IMR-90 (cell line): ENCODE results near the gene DPRX. TPM values are rescaled to one million over a fixed set of nuclear protein-coding genes. Genes with fewer than 3 reads are reported as not detected.

Source experiments
- ATAC-seq: fragments of 200-7000 bp; cut with Tn5 transposase; 2 replicates; pipeline ENCODE4 v1.9.1; 2020; ENCODE audit warnings: low read depth, mild to moderate bottlenecking, moderate library complexity
- BruUV-seq: library from RNA; stranded (reverse); fragments of 400-500 nt; replicated peaks from 2 replicates; lab custom pipeline; 2021; lab: Mats Ljungman, UMichigan
- CTCF ChIA-PET: fragments of 300-600 bp; formaldehyde crosslinking; extraction: SDS; loops from one replicate; lab custom pipeline; 2021; ENCODE audit warnings: antibody characterized with exemption; lab: Yijun Ruan, JAX
- POLR2A ChIA-PET: fragments of 300-600 bp; sonication (Branson Sonifier 250); formaldehyde crosslinking; loops from one replicate; lab custom pipeline; 2022; ENCODE audit warnings: antibody characterized with exemption; ENCODE audit not compliant: unreplicated experiment; lab: Charles Lee
- DNase-seq: peaks from one replicate; pipeline ENCODE4 v3.0.0; 2013
- H2AFZ ChIP-seq: replicated peaks from 2 replicates; pipeline ENCODE3; 2013; ENCODE audit warnings: low read length, mild to moderate bottlenecking; ENCODE audit not compliant: poor library complexity
- H2AK5ac ChIP-seq: 2 replicates; pipeline ENCODE4 v1.6.1; 2013; ENCODE audit warnings: low read depth, low read length, inconsistent platforms
- H2AK9ac ChIP-seq: replicated peaks from 2 replicates; pipeline ENCODE3; 2013; ENCODE audit warnings: mild to moderate bottlenecking, low read depth, low read length, moderate library complexity; ENCODE audit not compliant: poor library complexity
- H2BK120ac ChIP-seq: 2 replicates; pipeline ENCODE4 v1.6.1; 2013; ENCODE audit warnings: low read depth, low read length, inconsistent platforms
- H2BK15ac ChIP-seq: 3 replicates; pipeline ENCODE4 v1.6.1; 2013; ENCODE audit warnings: low read depth, low read length, inconsistent platforms
- H2BK20ac ChIP-seq: 2 replicates; pipeline ENCODE4 v1.6.1; 2013; ENCODE audit warnings: low read depth, mild to moderate bottlenecking, inconsistent platforms, low read length, moderate library complexity
- H2BK5ac ChIP-seq: 2 replicates; pipeline ENCODE4 v1.6.1; 2013; ENCODE audit warnings: mild to moderate bottlenecking, low read depth, low read length, inconsistent platforms; ENCODE audit not compliant: poor library complexity, severe bottlenecking
- H3K14ac ChIP-seq: replicated peaks from 2 replicates; pipeline ENCODE4 v1.6.1; 2013; ENCODE audit warnings: low read depth, low read length, inconsistent platforms
- H3K18ac ChIP-seq: 2 replicates; pipeline ENCODE4 v1.6.1; 2013; ENCODE audit warnings: low read depth, low read length, control low read depth
- H3K23ac ChIP-seq: 2 replicates; pipeline ENCODE4 v1.6.1; 2013; ENCODE audit warnings: low read depth, low read length, inconsistent platforms
- H3K27ac ChIP-seq: 2 replicates; pipeline ENCODE4 v1.5.1; 2013; ENCODE audit warnings: mild to moderate bottlenecking, control low read depth, low read length; ENCODE audit not compliant: insufficient read depth
- H3K27me3 ChIP-seq: 2 replicates; pipeline ENCODE4 v1.6.1; 2013; ENCODE audit warnings: low read length; ENCODE audit not compliant: control insufficient read depth, insufficient read depth
- H3K36me3 ChIP-seq: 2 replicates; pipeline ENCODE4 v1.6.1; 2013; ENCODE audit warnings: low read length, mixed read lengths; ENCODE audit not compliant: control insufficient read depth, insufficient read depth
- H3K4ac ChIP-seq: 2 replicates; pipeline ENCODE4 v1.6.1; 2013; ENCODE audit warnings: low read depth, low read length, inconsistent platforms
- H3K4me1 ChIP-seq: 2 replicates; pipeline ENCODE4 v1.6.1; 2013; ENCODE audit warnings: low read length, mixed read lengths; ENCODE audit not compliant: control insufficient read depth, insufficient read depth
- H3K4me2 ChIP-seq: 2 replicates; pipeline ENCODE4 v1.6.1; 2013; ENCODE audit warnings: low read depth, mild to moderate bottlenecking, control low read depth, low read length, moderate library complexity
- H3K4me3 ChIP-seq: 2 replicates; pipeline ENCODE4 v1.5.1; 2013; ENCODE audit warnings: low read depth, mild to moderate bottlenecking, control low read depth, low read length, moderate library complexity; ENCODE audit not compliant: insufficient read depth
- H3K56ac ChIP-seq: 2 replicates; pipeline ENCODE4 v1.6.1; 2013; ENCODE audit warnings: low read length, inconsistent platforms; ENCODE audit not compliant: insufficient read depth; ENCODE audit errors: extremely low read depth
- H3K79me1 ChIP-seq, 2 experiments: 2 replicates each; pipeline ENCODE4 v1.6.1; 2013; ENCODE audit warnings: low read length in 2 of 2, inconsistent platforms in 1 of 2, low read depth in 1 of 2
- H3K9ac ChIP-seq: 2 replicates; pipeline ENCODE4 v1.6.1; 2013; ENCODE audit warnings: low read depth, low read length, control low read depth
- H3K9me1 ChIP-seq: 2 replicates; pipeline ENCODE4 v1.6.1; 2013; ENCODE audit warnings: low read length, inconsistent platforms; ENCODE audit not compliant: insufficient read depth
- H3K9me3 ChIP-seq: 2 replicates; pipeline ENCODE4 v1.6.1; 2013; ENCODE audit warnings: low read length; ENCODE audit not compliant: control insufficient read depth, insufficient read depth
- H4K20me1 ChIP-seq: 2 replicates; pipeline ENCODE4 v1.6.1; 2013; ENCODE audit warnings: low read length, inconsistent platforms; ENCODE audit not compliant: insufficient read depth
- H4K5ac ChIP-seq: 2 replicates; pipeline ENCODE4 v1.6.1; 2013; ENCODE audit warnings: mild to moderate bottlenecking, low read depth, low read length, control low read depth
- H4K8ac ChIP-seq, 2 experiments: 2 replicates each; pipeline ENCODE4 v1.6.1; 2013; ENCODE audit warnings: low read depth in 2 of 2, low read length in 2 of 2, control low read depth in 1 of 2, inconsistent platforms in 1 of 2
- H4K91ac ChIP-seq: 2 replicates; pipeline ENCODE4 v1.6.1; 2013; ENCODE audit warnings: low read depth, low read length, inconsistent platforms; ENCODE audit not compliant: insufficient read depth
- BHLHE40 ChIP-seq: fragments of 150-350 bp; IDR thresholded peaks from 2 replicates; pipeline ENCODE4 v1.6.1; 2016; ENCODE audit warnings: mild to moderate bottlenecking, low read depth, low read length
- CTCF ChIP-seq: conservative IDR thresholded peaks from 2 replicates; pipeline ENCODE4 v1.5.1; 2012; ENCODE audit warnings: mild to moderate bottlenecking, low read depth, low read length, improper control_type of control experiment
- ELK1 ChIP-seq: fragments of 150-350 bp; IDR thresholded peaks from 2 replicates; pipeline ENCODE4 v1.6.1; 2016; ENCODE audit warnings: low read depth, mild to moderate bottlenecking, low read length, moderate library complexity, borderline replicate concordance
- FOS ChIP-seq: fragments of 150-350 bp; IDR thresholded peaks from 2 replicates; pipeline ENCODE4 v1.6.1; 2016; ENCODE audit warnings: low read depth, low read length
- MAFK ChIP-seq: IDR thresholded peaks from 2 replicates; pipeline ENCODE4 v1.6.1; 2012; ENCODE audit warnings: low read depth, low read length, improper control_type of control experiment
- MAZ ChIP-seq: IDR thresholded peaks from 2 replicates; pipeline ENCODE4 v1.6.1; 2012; ENCODE audit warnings: low read depth, mild to moderate bottlenecking, low read length, improper control_type of control experiment, moderate library complexity, borderline replicate concordance
- NFE2L2 ChIP-seq: fragments of 150-350 bp; IDR thresholded peaks from 2 replicates; pipeline ENCODE4 v1.6.1; 2016; ENCODE audit warnings: low read depth, mild to moderate bottlenecking, low read length
- RCOR1 ChIP-seq: IDR thresholded peaks from 2 replicates; pipeline ENCODE4 v1.6.1; 2012; ENCODE audit warnings: mild to moderate bottlenecking, low read length, improper control_type of control experiment; ENCODE audit not compliant: insufficient replicate concordance
- RFX5 ChIP-seq: IDR thresholded peaks from 2 replicates; pipeline ENCODE4 v1.8.0; 2012; ENCODE audit warnings: low read depth, mild to moderate bottlenecking, low read length, moderate library complexity
- USF2 ChIP-seq: fragments of 150-350 bp; IDR thresholded peaks from 2 replicates; pipeline ENCODE4 v1.6.1; 2017; ENCODE audit warnings: mild to moderate bottlenecking, antibody characterized with exemption, low read length, low read depth
- WGBS, 2 experiments: methylation state at CpG; one replicate each; pipeline versions ENCODE4 v1.1.5 to v1.1.7; 2013; ENCODE audit warnings: missing lambda C conversion rate in 2 of 2; ENCODE audit not compliant: insufficient read length in 1 of 2; ENCODE audit errors: extremely low coverage in 2 of 2; 5-methylcytosine and 5-hydroxymethylcytosine counted together
- dilution Hi-C: fragments of 300-500 bp; cut with HindIII; formaldehyde crosslinking; loops from one replicate; pipeline ENCODE4 v1.14.3; 2018; ENCODE audit warnings: low sequenced_read_pairs; ENCODE audit not compliant: unreplicated experiment
- in situ Hi-C: fragments of 300-500 bp; cut with MboI; formaldehyde crosslinking; loops from 3 replicates; pipeline ENCODE4 v1.14.3; 2019; ENCODE audit warnings: low sequenced_read_pairs, inconsistent platforms, mixed read lengths
- intact Hi-C: fragments of 100-400 bp; cut with micrococcal nuclease; formaldehyde crosslinking; loops from 2 replicates; pipeline ENCODE4 v1.10.0; 2022
- polyA plus RNA-seq, 3 experiments: library from polyadenylated mRNA; depleted of rRNA; stranded (reverse); fragments of >200 nt; gene quantifications; 2 replicates each; pipeline ENCODE4 v1.2.3, GENCODE V29; 2012; ENCODE audit warnings: low replicate concordance in 1 of 3
- total RNA-seq: library from RNA; depleted of rRNA; stranded (reverse); fragments of >200 nt; gene quantifications from 2 replicates; pipeline ENCODE4 v1.2.3, GENCODE V29; 2012

Gene DPRX
- total and polyA plus RNA-seq, 2 of the 4 experiments (the other 2 are of a cell fraction) = not detected

GRCh38 chr19:53583181-53583580, 48.6 kb upstream of the DPRX start:
- Histone ChIP-seq H2BK20ac (no peak overlapping the region), H2AFZ (no peak overlapping the region), H3K79me1 (no peaks in the 10 kb centered on the region), H3K4me2 (no peak overlapping the region), H3K27me3 (no peaks in the 10 kb centered on the region), H4K91ac (no peak overlapping the region), H3K9ac (no peak overlapping the region), H3K4me1 (no peaks in the 10 kb centered on the region), H2BK120ac (no peak overlapping the region), H3K9me1 (no peaks in the 10 kb centered on the region), H4K8ac (no peak overlapping the region), H3K4me3 (no peak overlapping the region), H2BK15ac (no peak overlapping the region), H2AK9ac (no peak overlapping the region), H3K18ac (no peak overlapping the region), H3K23ac (no peak overlapping the region), H3K4ac (no peak overlapping the region), H4K5ac (no peak overlapping the region), H2AK5ac (no peak overlapping the region), H3K9me3 (peaks cover 31% of the 10 kb centered on the region), H2BK5ac (no peak overlapping the region), H3K56ac (no peak overlapping the region), H3K14ac (no peak overlapping the region), H4K20me1 (no peaks in the 10 kb centered on the region), H3K36me3 (peaks cover 3% of the 10 kb centered on the region), H3K27ac (no peak overlapping the region)
- no peak for DNase-seq
- POLR2A ChIA-PET = interaction anchor here (0.6 kb wide), 1 partner anchor 9 kb away, joined by 6 read pairs; no protein-coding TSS in a partner anchor
- in situ Hi-C loops (no loop called here), intact Hi-C loops (no loop called here), dilution Hi-C loops (no loop called here)
- CTCF ChIA-PET = interaction anchor here (0.6 kb wide), 1 partner anchor 62 kb away, joined by 3 read pairs; no protein-coding TSS in a partner anchor
- no peak for ATAC-seq
- BruUV-seq = no TSS peak
- TF ChIP-seq ELK1 = no peak
- TF ChIP-seq NFE2L2 = no peak
- TF ChIP-seq FOS = no peak
- no peak for TF ChIP-seq RCOR1
- TF ChIP-seq MAZ = no peak
- TF ChIP-seq CTCF = no peak
- no peak for TF ChIP-seq RFX5
- no peak for TF ChIP-seq USF2
- TF ChIP-seq MAFK = no peak
- no peak for TF ChIP-seq BHLHE40
- WGBS, 2 experiments = 100% methylated on average over 1 of the region's 3 CpGs; no CpG with 5 or more reads in 1 of the 2 experiments
